HCT116 (cell line): ENCODE results near the gene CCL17. TPM values are rescaled to one million over a fixed set of nuclear protein-coding genes. Genes with fewer than 3 reads are reported as not detected.
"Not testable (repeated sequence)": the region's sequence is repeated elsewhere in the genome, so short reads cannot be mapped to it uniquely, and the experiment has no call there.

ENCODE experiments used
- ATAC-seq: fragments of 200-7000 bp; cut with Tn5 transposase; 2 replicates; pipeline ENCODE4 v1.9.1; 2020; ENCODE audit warnings: mild to moderate bottlenecking, moderate library complexity
- BruUV-seq: library from RNA; stranded (reverse); fragments of 400-500 nt; replicated peaks from 2 replicates; lab custom pipeline; 2021; lab: Mats Ljungman, UMichigan
- CTCF ChIA-PET: fragments of 300-600 bp; sonication (Branson Sonifier 250); formaldehyde crosslinking; loops from one replicate; lab custom pipeline; 2021; ENCODE audit warnings: antibody characterized with exemption; lab: Charles Lee
- POLR2A ChIA-PET: fragments of 300-600, 350-600 bp; sonication (Branson Sonifier 250); formaldehyde crosslinking; loops from one replicate; lab custom pipeline; 2021; ENCODE audit warnings: antibody characterized with exemption; lab: Charles Lee
- RAD21 ChIA-PET, 2 experiments: fragments of 300-600 bp; sonication (Branson Sonifier 250); formaldehyde crosslinking; loops; one replicate each; lab custom pipeline; 2023; ENCODE audit warnings: low total read pairs in 2 of 2; ENCODE audit not compliant: uncharacterized antibody in 2 of 2, unreplicated experiment in 2 of 2, low non-redundant PET in 1 of 2; lab: Charles Lee
- DNase-seq: peaks from one replicate; pipeline ENCODE4 v3.0.0-alpha.2; 2010; ENCODE audit warnings: low read depth, low spot score
- H2AFZ ChIP-seq: fragments of 200-600 bp; shearing (Covaris generic), sonication (generic); 2 replicates; pipeline ENCODE4 v1.6.1; 2017; ENCODE audit warnings: low read depth, mixed run types, mixed read lengths, antibody characterized with exemption, low read length; ENCODE audit not compliant: poor library complexity, severe bottlenecking
- H3K27ac ChIP-seq: 2 replicates; pipeline ENCODE4 v1.5.1; 2012; ENCODE audit warnings: low read depth, low read length
- H3K27me3 ChIP-seq: fragments of 200-600 bp; sonication (generic); 2 replicates; pipeline ENCODE4 v1.6.1; 2016; ENCODE audit warnings: mixed run types, low read length, mixed read lengths; ENCODE audit not compliant: insufficient read depth
- H3K36me3 ChIP-seq, 2 experiments: fragments of 200-500 bp in 1 of 2; fragments of 200-600 bp in 1 of 2; sonication (Bioruptor generic) in 1 of 2; sonication (generic) in 1 of 2; 2 replicates each; pipeline versions ENCODE4 v1.5.1 to v1.6.1; 2014 to 2016; ENCODE audit warnings: low read length in 2 of 2, inconsistent platforms in 1 of 2, mixed read lengths in 1 of 2, mixed run types in 1 of 2; ENCODE audit not compliant: insufficient read depth in 2 of 2, control insufficient read depth in 1 of 2
- H3K4me1 ChIP-seq, 2 experiments: fragments of 200-600 bp in 1 of 2; sonication (generic) in 1 of 2; 2 replicates each; pipeline versions ENCODE4 v1.5.1 to v1.6.1; 2012 to 2017; ENCODE audit warnings: low read length in 2 of 2, inconsistent platforms in 1 of 2, mild to moderate bottlenecking in 1 of 2, mixed read lengths in 1 of 2, mixed run types in 1 of 2, moderate library complexity in 1 of 2; ENCODE audit not compliant: insufficient read depth in 2 of 2, control insufficient read depth in 1 of 2
- H3K4me2 ChIP-seq: fragments of 200-600 bp; sonication (generic); 2 replicates; pipeline ENCODE4 v1.6.1; 2017; ENCODE audit warnings: mixed run types, low read length, mixed read lengths
- H3K4me3 ChIP-seq, 2 experiments: fragments of 200-600 bp in 1 of 2; sonication (generic) in 1 of 2; replicated peaks in 1 of 2; 2 replicates each; pipeline ENCODE4 v1.5.1; 2011 to 2016; ENCODE audit warnings: low read length in 2 of 2, control low read depth in 1 of 2, low read depth in 1 of 2, mild to moderate bottlenecking in 1 of 2, mixed read lengths in 1 of 2, mixed run types in 1 of 2
- H3K79me2 ChIP-seq: fragments of 200-600 bp; sonication (generic); 2 replicates; pipeline ENCODE4 v1.6.1; 2017; ENCODE audit warnings: mild to moderate bottlenecking, mixed run types, low read length, moderate library complexity, mixed read lengths; ENCODE audit not compliant: insufficient read depth
- H3K9ac ChIP-seq: fragments of 200-600 bp; sonication (generic); 2 replicates; pipeline ENCODE4 v1.6.1; 2016; ENCODE audit warnings: low read length, mixed read lengths
- H3K9me2 ChIP-seq: fragments of 200-600 bp; sonication (generic), shearing (Covaris generic); 2 replicates; pipeline ENCODE4 v1.6.1; 2017; ENCODE audit warnings: mixed run types, mild to moderate bottlenecking, moderate library complexity; ENCODE audit not compliant: insufficient read depth
- H3K9me3 ChIP-seq, 2 experiments: fragments of 200-500 bp in 1 of 2; fragments of 200-600 bp in 1 of 2; sonication (Bioruptor generic) in 1 of 2; sonication (generic) in 1 of 2; 2 replicates each; pipeline ENCODE4 v1.6.1; 2014 to 2017; ENCODE audit warnings: low read length in 2 of 2, mixed read lengths in 2 of 2, inconsistent platforms in 1 of 2, low read depth in 1 of 2, mild to moderate bottlenecking in 1 of 2, mixed run types in 1 of 2, moderate library complexity in 1 of 2; ENCODE audit not compliant: control insufficient read depth in 1 of 2, insufficient read depth in 1 of 2
- H4K20me1 ChIP-seq: fragments of 200-600 bp; sonication (generic), shearing (Covaris generic); 2 replicates; pipeline ENCODE4 v1.6.1; 2017; ENCODE audit warnings: mixed run types, mild to moderate bottlenecking, moderate library complexity; ENCODE audit not compliant: insufficient read depth
- ATF3 ChIP-seq: IDR thresholded peaks from 2 replicates; pipeline ENCODE4 v1.6.1; 2012
- CEBPB ChIP-seq: IDR thresholded peaks from 2 replicates; pipeline ENCODE4 v1.6.1; 2012; ENCODE audit warnings: low read depth
- CTCF ChIP-seq, 3 experiments: fragments of 200-600 bp in 1 of 3; sonication (generic) in 1 of 3; IDR thresholded peaks in 2 of 3; conservative IDR thresholded peaks in 1 of 3; 2 replicates each; pipeline ENCODE4 v1.5.1; 2012 to 2017; ENCODE audit warnings: low read depth in 2 of 3, low read length in 2 of 3, antibody characterized with exemption in 1 of 3, borderline replicate concordance in 1 of 3, control low read depth in 1 of 3, mild to moderate bottlenecking in 1 of 3, mixed read lengths in 1 of 3, mixed run types in 1 of 3, moderate library complexity in 1 of 3; ENCODE audit not compliant: insufficient read depth in 1 of 3
- EGR1 ChIP-seq: IDR thresholded peaks from 2 replicates; pipeline ENCODE4 v1.6.1; 2012; ENCODE audit warnings: low read depth
- EZH2 ChIP-seq: fragments of 200-600 bp; sonication (generic); IDR thresholded peaks from 2 replicates; pipeline ENCODE4 v1.6.1; 2017; ENCODE audit warnings: antibody characterized with exemption, mixed run types
- EZH2phosphoT487 ChIP-seq: fragments of 200-600 bp; IDR thresholded peaks from 2 replicates; pipeline ENCODE4 v1.6.1; 2018; ENCODE audit warnings: antibody characterized with exemption, borderline replicate concordance
- JUND ChIP-seq: IDR thresholded peaks from 2 replicates; pipeline ENCODE4 v1.6.1; 2012
- POLR2AphosphoS5 ChIP-seq: IDR thresholded peaks from 2 replicates; pipeline ENCODE4 v1.6.1; 2011; ENCODE audit warnings: mild to moderate bottlenecking, low read depth, low read length, moderate library complexity
- RAD21 ChIP-seq: IDR thresholded peaks from 2 replicates; pipeline ENCODE4 v1.6.1; 2012; ENCODE audit warnings: low read depth, mild to moderate bottlenecking
- SIN3A ChIP-seq: IDR thresholded peaks from 2 replicates; pipeline ENCODE4 v1.6.1; 2012; ENCODE audit warnings: low read depth
- SP1 ChIP-seq: IDR thresholded peaks from 2 replicates; pipeline ENCODE4 v1.6.1; 2012; ENCODE audit warnings: low read depth
- ZBTB33 ChIP-seq: IDR thresholded peaks from 2 replicates; pipeline ENCODE4 v1.6.1; 2011; ENCODE audit warnings: mild to moderate bottlenecking, low read length, moderate library complexity; ENCODE audit not compliant: insufficient replicate concordance; ENCODE audit errors: extremely low read depth
- ZFX ChIP-seq: fragments of 450-650 bp; IDR thresholded peaks from 2 replicates; pipeline ENCODE4 v1.6.1; 2017
- intact Hi-C: fragments of 100-400 bp; cut with micrococcal nuclease; formaldehyde crosslinking; loops from 2 replicates; pipeline ENCODE4 v1.10.0; 2022
- total RNA-seq: library from RNA; stranded (reverse); gene quantifications from one replicate; pipeline ENCODE4 v1.2.1, GENCODE V29; 2021; ENCODE audit not compliant: unreplicated experiment

The CCL17 gene
- total RNA-seq, 1 experiment from 2014 or later: not detected

- H3K27me3 ChIP-seq, RAD21 ChIA-PET, H3K9me3 ChIP-seq, ATAC-seq, H3K9ac ChIP-seq, DNase-seq, BruUV-seq, H3K4me3 ChIP-seq, H3K4me2 ChIP-seq, H4K20me1 ChIP-seq, H2AFZ ChIP-seq, intact Hi-C loops, H3K4me1 ChIP-seq, CTCF ChIA-PET, H3K9me2 ChIP-seq, H3K27ac ChIP-seq, POLR2A ChIA-PET: not testable (repeated sequence)
- H3K36me3 ChIP-seq: peaks cover 25 to 47% of the 10 kb centered on the region in 2 experiments
- peaks cover 53% of the 10 kb centered on the region for H3K79me2 ChIP-seq
Observed at GRCh38 chr16:57440551-57440950, 36.0 kb downstream of the CCL17 start.

- Histone ChIP-seq H3K27me3 (no peaks in the 10 kb centered on the region), H4K20me1 (no peaks in the 10 kb centered on the region), H3K4me2 (no peak overlapping the region), H3K79me2 (peaks cover 85% of the 10 kb centered on the region), H3K9me2 (no peaks in the 10 kb centered on the region), H3K4me1 (peaks cover 10 to 19% of the 10 kb centered on the region in 2 experiments), H3K4me3 (no peak overlapping the region), H3K27ac (no peak overlapping the region), H3K36me3 (peaks cover 0 to 21% of the 10 kb centered on the region in 2 experiments), H3K9ac (no peak overlapping the region), H2AFZ (no peak overlapping the region), H3K9me3 (no peaks in the 10 kb centered on the region)
- BruUV-seq: no TSS peak
- ATAC-seq: no peak
- RAD21 ChIA-PET: no interaction called here
- no peak for DNase-seq
- intact Hi-C loops: no loop called here
- POLR2A ChIA-PET: interaction anchor here (1.0 kb wide), 1 partner anchor 27 kb away, joined by 3 read pairs; no protein-coding TSS in a partner anchor
- CTCF ChIA-PET: no interaction called here
- no peak for TF ChIP-seq EGR1
- TF ChIP-seq POLR2AphosphoS5: no peak
- no peak for TF ChIP-seq RAD21
- TF ChIP-seq JUND: no peak
- no peak for TF ChIP-seq ATF3
- TF ChIP-seq CTCF (IDR thresholded peaks at IDR 0.05 in 2 of 3, conservative IDR thresholded peaks at IDR 0.05 in 1 of 3; ENCODE audit: borderline replicate concordance in 1 of 3, insufficient read depth in 1 of 3, low read depth in 2 of 3, low read length in 2 of 3): no peak
- TF ChIP-seq EZH2phosphoT487: no peak
- TF ChIP-seq ZBTB33: no peak
- no peak for TF ChIP-seq SP1
- no peak for TF ChIP-seq SIN3A
- TF ChIP-seq ZFX: no peak
- TF ChIP-seq EZH2: no peak
- TF ChIP-seq CEBPB: no peak
Observed at GRCh38 chr16:57444711-57445110, 40.1 kb downstream of the CCL17 start.
